ENCODE results near the gene IVD.

IVD gene

GRCh38 chr15:40415226-40415625 lies 9.6 kb downstream of the IVD start:
- DNase-seq (ENCODE audit: low read depth): no peak

- no peak for DNase-seq (ENCODE audit: low read depth)
These were observed 10.5 kb downstream of the IVD start for GRCh38 chr15:40416056-40416455.

- DNase-seq (ENCODE audit: low read depth): no peak
These were observed 12.5 kb downstream of the IVD start for GRCh38 chr15:40418126-40418525.

GRCh38 chr15:40420071-40420713 lies 14.6 kb downstream of the IVD start:
- DNase-seq (ENCODE audit: low read depth): no peak

- no peak for DNase-seq (ENCODE audit: low read depth)
These were observed 15.2 kb downstream of the IVD start for GRCh38 chr15:40420793-40421192.

- DNase-seq (ENCODE audit: low read depth): no peak
These were observed 15.9 kb downstream of the IVD start for GRCh38 chr15:40421246-40422157.

- no peak for DNase-seq (ENCODE audit: low read depth)
These were observed 19.0 kb downstream of the IVD start for GRCh38 chr15:40424483-40425115.

- no peak for DNase-seq (ENCODE audit: low read depth)
These were observed 20.1 kb downstream of the IVD start for GRCh38 chr15:40425681-40426080.

- no peak for DNase-seq (ENCODE audit: low read depth)
These were observed 21.6 kb downstream of the IVD start for GRCh38 chr15:40427188-40427587.

GRCh38 chr15:40428185-40428584 lies 22.6 kb downstream of the IVD start:
- no peak for DNase-seq (ENCODE audit: low read depth)

GRCh38 chr15:40429068-40429710 lies 23.6 kb downstream of the IVD start:
- no peak for DNase-seq (ENCODE audit: low read depth)

GRCh38 chr15:40430271-40430805 lies 24.7 kb downstream of the IVD start:
- no peak for DNase-seq (ENCODE audit: low read depth)

- no peak for DNase-seq (ENCODE audit: low read depth)
These were observed 29.6 kb downstream of the IVD start for GRCh38 chr15:40435023-40435709.

GRCh38 chr15:40435710-40436089 lies 30.1 kb downstream of the IVD start:
- DNase-seq (ENCODE audit: low read depth): no peak

GRCh38 chr15:40436116-40436891 lies 30.7 kb downstream of the IVD start:
- DNase-seq (ENCODE audit: low read depth): no peak

GRCh38 chr15:40436892-40437751 lies 31.5 kb downstream of the IVD start:
- DNase-seq (ENCODE audit: low read depth): no peak

GRCh38 chr15:40437752-40438687 lies 32.4 kb downstream of the IVD start:
- DNase-seq (ENCODE audit: low read depth): no peak

- no peak for DNase-seq (ENCODE audit: low read depth)
These were observed 33.1 kb downstream of the IVD start for GRCh38 chr15:40438712-40439111.

Data from GM04504 (cell line).